ENCODE measurements around the gene EYS. TPM values are rescaled to one million over a fixed set of nuclear protein-coding genes. Genes with fewer than 3 reads are reported as not detected.

The EYS gene
- total and polyA plus RNA-seq, 9 of the 15 experiments (the other 6 are each of a cell fraction or from before 2014, with no cell fraction given) = 0.03 to 0.36 (median 0.10) TPM; not detected in 2

DNA sequence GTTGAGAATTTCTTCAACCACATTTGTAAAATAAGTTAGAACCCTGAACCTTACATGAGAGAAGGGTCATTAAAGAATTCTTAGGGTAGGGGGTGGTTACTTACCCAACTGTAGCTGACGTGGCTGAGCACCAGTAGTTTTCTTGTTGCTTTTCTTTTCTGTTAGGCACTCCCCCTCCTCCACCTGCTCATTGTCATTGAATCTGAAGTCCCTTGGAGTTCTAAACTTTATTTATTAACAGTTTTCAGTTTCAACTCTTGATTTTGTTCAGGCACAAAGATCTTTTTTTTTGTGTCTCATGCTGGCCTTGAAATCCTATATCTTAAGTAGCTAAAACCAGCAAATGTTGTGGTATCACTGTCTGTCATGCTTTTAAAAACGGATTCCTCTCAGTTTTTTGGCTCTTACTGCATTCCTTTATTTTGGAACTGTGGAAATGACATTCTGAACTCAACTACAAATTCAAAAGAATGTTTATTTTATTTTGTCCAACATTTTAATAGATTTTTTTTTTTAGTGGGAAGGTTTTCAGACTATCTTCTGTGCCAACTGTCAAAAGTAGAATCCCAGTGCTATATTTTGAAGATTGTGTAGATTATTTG is 1606.2 kb downstream of the EYS start (continued):
- TF ChIP-seq FOXK1 (CRISPR knock-in tag; IDR thresholded peaks at IDR 0.05; ENCODE audit: borderline replicate concordance) (no peak), MXI1 (IDR thresholded peaks at IDR 0.05; ENCODE audit: low read depth, low read length) (no peak), CUX1 (CRISPR knock-in tag; IDR thresholded peaks at IDR 0.05) (no peak), PREB (CRISPR knock-in tag; IDR thresholded peaks at IDR 0.05) (no peak), PATZ1 (CRISPR knock-in tag; IDR thresholded peaks at IDR 0.05; ENCODE audit: borderline replicate concordance) (no peak), USF1 (CRISPR knock-in tag; IDR thresholded peaks at IDR 0.05) (no peak), POLR3A (IDR thresholded peaks at IDR 0.05; ENCODE audit: borderline replicate concordance, extremely low read depth, insufficient read depth, insufficient read length) (no peak), PYGO2 (tag; IDR thresholded peaks at IDR 0.05) (no peak)
